Activated CD8-positive, alpha-beta T cell treated with anti-CD3 and anti-CD28 coated beads for 36 hours (primary cell): ENCODE measurements around the gene ADRA2A. TPM values are rescaled to one million over a fixed set of nuclear protein-coding genes. Genes with fewer than 3 reads are reported as not detected.

Experiments used
- ATAC-seq: fragments of 200-7000 bp; cut with Tn5 transposase; one replicate; pipeline ENCODE4 v1.10.0; 2021; ENCODE audit warnings: mild to moderate bottlenecking, moderate library complexity
- CTCF ChIA-PET: fragments of 350-600 bp; sonication (Branson Sonifier 250); formaldehyde crosslinking; loops from one replicate; lab custom pipeline; 2021; ENCODE audit warnings: antibody characterized with exemption; lab: Charles Lee
- POLR2A ChIA-PET: fragments of 350-600 bp; sonication (Branson Sonifier 250); formaldehyde crosslinking; loops from one replicate; lab custom pipeline; 2021; ENCODE audit warnings: antibody characterized with exemption; lab: Charles Lee
- DNase-seq: peaks from one replicate; pipeline ENCODE4 v3.0.0-alpha.2; 2020
- H3K27ac Mint-ChIP-seq: one replicate; pipeline ENCODE4 v1.8.0; 2021; ENCODE audit warnings: mild to moderate bottlenecking, mixed read lengths
- H3K27me3 Mint-ChIP-seq: one replicate; pipeline ENCODE4 v1.8.0; 2021; ENCODE audit warnings: mixed read lengths
- H3K36me3 Mint-ChIP-seq: one replicate; pipeline ENCODE4 v1.8.0; 2021; ENCODE audit warnings: low read depth, mixed read lengths
- H3K4me1 Mint-ChIP-seq: one replicate; pipeline ENCODE4 v1.8.0; 2021; ENCODE audit warnings: low read depth, mixed read lengths
- H3K4me3 Mint-ChIP-seq: one replicate; pipeline ENCODE4 v1.8.0; 2021; ENCODE audit warnings: mild to moderate bottlenecking, moderate library complexity, mixed read lengths
- H3K9me3 Mint-ChIP-seq: one replicate; pipeline ENCODE4 v1.8.0; 2021; ENCODE audit warnings: mixed read lengths
- intact Hi-C: fragments of 100-400 bp; cut with micrococcal nuclease; formaldehyde crosslinking; loops from one replicate; pipeline ENCODE4 v1.10.0; 2022
- total RNA-seq, 2 experiments: library from RNA; stranded (reverse); gene quantifications; one replicate each; pipeline ENCODE4 v1.2.3, GENCODE V29; 2021
- TF ChIP-seq, protein P1 (sequence below): fragments of 200-600 bp; IDR thresholded peaks from one replicate; pipeline ENCODE4 v1.8.0; 2022; ENCODE audit warnings: antibody characterized with exemption, mild to moderate bottlenecking

ADRA2A gene
- total RNA-seq, 2 experiments from 2014 or later, result 0.07 TPM; not detected in 1

- Mint-ChIP-seq H3K27ac (no peak overlapping the region), H3K9me3 (no peaks in the 10 kb centered on the region), H3K36me3 (no peaks in the 10 kb centered on the region), H3K4me3 (no peak overlapping the region), H3K27me3 (peaks cover 3% of the 10 kb centered on the region), H3K4me1 (no peaks in the 10 kb centered on the region)
- intact Hi-C loops, result no loop called here
- TF ChIP-seq, protein P1, sequence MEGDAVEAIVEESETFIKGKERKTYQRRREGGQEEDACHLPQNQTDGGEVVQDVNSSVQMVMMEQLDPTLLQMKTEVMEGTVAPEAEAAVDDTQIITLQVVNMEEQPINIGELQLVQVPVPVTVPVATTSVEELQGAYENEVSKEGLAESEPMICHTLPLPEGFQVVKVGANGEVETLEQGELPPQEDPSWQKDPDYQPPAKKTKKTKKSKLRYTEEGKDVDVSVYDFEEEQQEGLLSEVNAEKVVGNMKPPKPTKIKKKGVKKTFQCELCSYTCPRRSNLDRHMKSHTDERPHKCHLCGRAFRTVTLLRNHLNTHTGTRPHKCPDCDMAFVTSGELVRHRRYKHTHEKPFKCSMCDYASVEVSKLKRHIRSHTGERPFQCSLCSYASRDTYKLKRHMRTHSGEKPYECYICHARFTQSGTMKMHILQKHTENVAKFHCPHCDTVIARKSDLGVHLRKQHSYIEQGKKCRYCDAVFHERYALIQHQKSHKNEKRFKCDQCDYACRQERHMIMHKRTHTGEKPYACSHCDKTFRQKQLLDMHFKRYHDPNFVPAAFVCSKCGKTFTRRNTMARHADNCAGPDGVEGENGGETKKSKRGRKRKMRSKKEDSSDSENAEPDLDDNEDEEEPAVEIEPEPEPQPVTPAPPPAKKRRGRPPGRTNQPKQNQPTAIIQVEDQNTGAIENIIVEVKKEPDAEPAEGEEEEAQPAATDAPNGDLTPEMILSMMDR, result no peak
- CTCF ChIA-PET, result interaction anchor here (1.5 kb wide), 1 partner anchor 10 kb away, joined by 3 read pairs; no protein-coding TSS in a partner anchor
- DNase-seq (no peak), ATAC-seq (no peak)
- POLR2A ChIA-PET, result no interaction called here
Measured at GRCh38 chr10:111128331-111129180, 51.7 kb downstream of the ADRA2A start.

DNA sequence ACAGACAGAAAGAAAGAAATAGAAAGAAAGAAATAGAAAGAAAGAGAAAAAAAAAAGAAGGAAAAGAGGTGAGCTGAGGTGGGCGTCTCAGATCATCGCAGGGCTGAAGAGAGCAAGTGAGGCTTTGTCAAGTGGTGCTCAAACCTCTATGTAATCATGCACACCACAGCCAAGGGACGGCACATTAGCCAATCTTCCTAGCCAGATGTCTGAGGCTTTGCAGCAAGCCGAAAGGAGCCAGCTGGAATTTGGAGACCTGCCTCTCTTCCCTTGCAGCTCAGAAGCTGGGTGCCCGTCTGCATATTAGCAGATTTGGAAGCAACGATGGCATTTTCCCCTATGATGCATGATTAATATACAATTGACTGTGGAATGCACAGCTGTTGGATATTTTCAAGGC, 52.5 kb downstream of the ADRA2A start:
- intact Hi-C loops, result no loop called here
- H3K27ac Mint-ChIP-seq, result no peak overlapping the region
- H3K27me3 Mint-ChIP-seq, result peaks cover 4% of the 10 kb centered on the region
- H3K4me3 Mint-ChIP-seq, result no peak overlapping the region
- H3K9me3 Mint-ChIP-seq, result no peaks in the 10 kb centered on the region
- H3K4me1 Mint-ChIP-seq, result no peaks in the 10 kb centered on the region
- TF ChIP-seq, protein P1, result no peak
- no peak for DNase-seq
- ChIA-PET CTCF (interaction anchor here (1.4 to 1.5 kb wide), 2 partner anchors 9 to 53 kb away, joined by 3 read pairs; partner anchors contain the start of gene ADRA2A), POLR2A (no interaction called here)
- ATAC-seq, result no peak
- no peaks in the 10 kb centered on the region for H3K36me3 Mint-ChIP-seq

- no peak overlapping the region for H3K4me3 Mint-ChIP-seq
- H3K27me3 Mint-ChIP-seq, result peaks cover 10% of the 10 kb centered on the region
- H3K27ac Mint-ChIP-seq, result no peak overlapping the region
- ATAC-seq (no peak), DNase-seq (no peak)
- ChIA-PET POLR2A (interaction anchor here (0.7 kb wide), 1 partner anchor 352 kb away, joined by 3 read pairs; no protein-coding TSS in a partner anchor), CTCF (interaction anchor here (1.4 kb wide), 1 partner anchor 54 kb away, joined by 3 read pairs; the partner anchor contains the start of gene ADRA2A)
- no peaks in the 10 kb centered on the region for H3K9me3 Mint-ChIP-seq
- TF ChIP-seq, protein P1, result no peak
- H3K36me3 Mint-ChIP-seq, result no peaks in the 10 kb centered on the region
- no peaks in the 10 kb centered on the region for H3K4me1 Mint-ChIP-seq
- intact Hi-C loops, result no loop called here
Measured at GRCh38 chr10:111130471-111130870, 53.6 kb downstream of the ADRA2A start.

Other genes starting within 250 kb of the ADRA2A start
- gene PDCD4, start 205.1 kb upstream of the ADRA2A start, total RNA-seq, result 100 to 1,000 TPM; 186 to 190 TPM
- gene BBIP1, start 157.8 kb upstream of the ADRA2A start, total RNA-seq, result 10 to 100 TPM; 41.2 to 44.4 TPM
- 10 to 100 TPM; 34.2 to 35.4 TPM for gene SHOC2, start 157.4 kb upstream of the ADRA2A start, total RNA-seq